ENCODE data around the gene STX8.

The STX8 gene

GRCh38 chr17:9424071-9424640, 151.5 kb downstream of the STX8 start:
- Histone ChIP-seq H3K4me1 (ENCODE audit: control insufficient read depth, insufficient read depth, low read length) (peaks cover 9% of the 10 kb centered on the region), H3K27ac (ENCODE audit: low read depth, low read length) (no peak overlapping the region), H3K27me3 (ENCODE audit: control insufficient read depth, insufficient read depth, low read length) (no peaks in the 10 kb centered on the region), H3K9ac (ENCODE audit: low read length) (no peak overlapping the region), H3K4me3 (ENCODE audit: low read depth, low read length) (no peak overlapping the region), H3K36me3 (ENCODE audit: control insufficient read depth, insufficient read depth, low read length) (no peaks in the 10 kb centered on the region), H3K9me3 (ENCODE audit: control insufficient read depth, insufficient read depth, low read depth, low read length) (no peaks in the 10 kb centered on the region)

GRCh38 chr17:9421525-9421924, 154.1 kb downstream of the STX8 start:
- Histone ChIP-seq H3K4me3 (ENCODE audit: low read depth, low read length) (no peak overlapping the region), H3K4me1 (ENCODE audit: control insufficient read depth, insufficient read depth, low read length) (peaks cover 9% of the 10 kb centered on the region), H3K9me3 (ENCODE audit: control insufficient read depth, insufficient read depth, low read depth, low read length) (peaks cover 14% of the 10 kb centered on the region), H3K36me3 (ENCODE audit: control insufficient read depth, insufficient read depth, low read length) (no peaks in the 10 kb centered on the region; the same call in 1 of the 2 replicates), H3K9ac (ENCODE audit: low read length) (no peak overlapping the region), H3K27me3 (ENCODE audit: control insufficient read depth, insufficient read depth, low read length) (no peaks in the 10 kb centered on the region), H3K27ac (ENCODE audit: low read depth, low read length) (no peak overlapping the region)

GRCh38 chr17:9419932-9420453, 155.6 kb downstream of the STX8 start:
- Histone ChIP-seq H3K9ac (ENCODE audit: low read length) (no peak overlapping the region), H3K4me3 (ENCODE audit: low read depth, low read length) (no peak overlapping the region), H3K4me1 (ENCODE audit: control insufficient read depth, insufficient read depth, low read length) (peaks cover 9% of the 10 kb centered on the region), H3K36me3 (ENCODE audit: control insufficient read depth, insufficient read depth, low read length) (no peaks in the 10 kb centered on the region; the same call in 1 of the 2 replicates), H3K27me3 (ENCODE audit: control insufficient read depth, insufficient read depth, low read length) (no peaks in the 10 kb centered on the region), H3K27ac (ENCODE audit: low read depth, low read length) (no peak overlapping the region), H3K9me3 (ENCODE audit: control insufficient read depth, insufficient read depth, low read depth, low read length) (peaks cover 14% of the 10 kb centered on the region)

- no peaks in the 10 kb centered on the region for H3K27me3 ChIP-seq (ENCODE audit: control insufficient read depth, insufficient read depth, low read length)
- H3K36me3 ChIP-seq (ENCODE audit: control insufficient read depth, insufficient read depth, low read length) = no peaks in the 10 kb centered on the region; the same call in 1 of the 2 replicates
- H3K9ac ChIP-seq (ENCODE audit: low read length) = no peak overlapping the region
- no peak overlapping the region for H3K27ac ChIP-seq (ENCODE audit: low read depth, low read length)
- H3K4me3 ChIP-seq (ENCODE audit: low read depth, low read length) = no peak overlapping the region
- H3K9me3 ChIP-seq (ENCODE audit: control insufficient read depth, insufficient read depth, low read depth, low read length) = peaks cover 14% of the 10 kb centered on the region
- H3K4me1 ChIP-seq (ENCODE audit: control insufficient read depth, insufficient read depth, low read length) = 0 out of 2 replicates have a peak, but pooled peaks cover 3% of the 10 kb centered on the region
Observed at GRCh38 chr17:9414471-9414870, 161.1 kb downstream of the STX8 start.

GRCh38 chr17:9410737-9411136, 164.9 kb downstream of the STX8 start:
- Histone ChIP-seq H3K27ac (ENCODE audit: low read depth, low read length) (no peak overlapping the region), H3K9ac (ENCODE audit: low read length) (no peak overlapping the region), H3K4me3 (ENCODE audit: low read depth, low read length) (no peak overlapping the region), H3K4me1 (ENCODE audit: control insufficient read depth, insufficient read depth, low read length) (peaks cover 8% of the 10 kb centered on the region), H3K9me3 (ENCODE audit: control insufficient read depth, insufficient read depth, low read depth, low read length) (no peaks in the 10 kb centered on the region), H3K27me3 (ENCODE audit: control insufficient read depth, insufficient read depth, low read length) (no peaks in the 10 kb centered on the region), H3K36me3 (ENCODE audit: control insufficient read depth, insufficient read depth, low read length) (no peaks in the 10 kb centered on the region)

GRCh38 chr17:9410301-9410700, 165.3 kb downstream of the STX8 start:
- no peak overlapping the region for H3K9ac ChIP-seq (ENCODE audit: low read length)
- H3K36me3 ChIP-seq (ENCODE audit: control insufficient read depth, insufficient read depth, low read length) = no peaks in the 10 kb centered on the region

GRCh38 chr17:9409878-9410277, 165.7 kb downstream of the STX8 start:
- Histone ChIP-seq H3K27ac (ENCODE audit: low read depth, low read length) (no peak overlapping the region), H3K4me3 (ENCODE audit: low read depth, low read length) (no peak overlapping the region), H3K4me1 (ENCODE audit: control insufficient read depth, insufficient read depth, low read length) (peaks cover 8% of the 10 kb centered on the region)

More at GRCh38 chr17:9410301-9410700, 165.3 kb downstream of the STX8 start:
- peaks cover 8% of the 10 kb centered on the region for H3K4me1 ChIP-seq (ENCODE audit: control insufficient read depth, insufficient read depth, low read length)
- no peak overlapping the region for H3K27ac ChIP-seq (ENCODE audit: low read depth, low read length)
- no peak overlapping the region for H3K4me3 ChIP-seq (ENCODE audit: low read depth, low read length)
- H3K27me3 ChIP-seq (ENCODE audit: control insufficient read depth, insufficient read depth, low read length) = no peaks in the 10 kb centered on the region
- H3K9me3 ChIP-seq (ENCODE audit: control insufficient read depth, insufficient read depth, low read depth, low read length) = no peaks in the 10 kb centered on the region

GRCh38 chr17:9408868-9409829, 166.5 kb downstream of the STX8 start:
- Histone ChIP-seq H3K4me1 (ENCODE audit: control insufficient read depth, insufficient read depth, low read length) (peaks cover 8% of the 10 kb centered on the region), H3K4me3 (ENCODE audit: low read depth, low read length) (no peak overlapping the region), H3K9ac (ENCODE audit: low read length) (no peak overlapping the region), H3K27ac (ENCODE audit: low read depth, low read length) (no peak overlapping the region), H3K9me3 (ENCODE audit: control insufficient read depth, insufficient read depth, low read depth, low read length) (no peaks in the 10 kb centered on the region), H3K36me3 (ENCODE audit: control insufficient read depth, insufficient read depth, low read length) (no peaks in the 10 kb centered on the region), H3K27me3 (ENCODE audit: control insufficient read depth, insufficient read depth, low read length) (no peaks in the 10 kb centered on the region)

More at GRCh38 chr17:9409878-9410277, 165.7 kb downstream of the STX8 start:
- H3K27me3 ChIP-seq (ENCODE audit: control insufficient read depth, insufficient read depth, low read length) = no peaks in the 10 kb centered on the region
- no peak overlapping the region for H3K9ac ChIP-seq (ENCODE audit: low read length)
- no peaks in the 10 kb centered on the region for H3K9me3 ChIP-seq (ENCODE audit: control insufficient read depth, insufficient read depth, low read depth, low read length)
- H3K36me3 ChIP-seq (ENCODE audit: control insufficient read depth, insufficient read depth, low read length) = no peaks in the 10 kb centered on the region

GRCh38 chr17:9408381-9408780, 167.2 kb downstream of the STX8 start:
- Histone ChIP-seq H3K9me3 (ENCODE audit: control insufficient read depth, insufficient read depth, low read depth, low read length) (no peaks in the 10 kb centered on the region), H3K36me3 (ENCODE audit: control insufficient read depth, insufficient read depth, low read length) (no peaks in the 10 kb centered on the region), H3K4me3 (ENCODE audit: low read depth, low read length) (no peak overlapping the region), H3K9ac (ENCODE audit: low read length) (no peak overlapping the region), H3K27ac (ENCODE audit: low read depth, low read length) (no peak overlapping the region), H3K4me1 (ENCODE audit: control insufficient read depth, insufficient read depth, low read length) (peaks cover 8% of the 10 kb centered on the region), H3K27me3 (ENCODE audit: control insufficient read depth, insufficient read depth, low read length) (no peaks in the 10 kb centered on the region)

- H3K27ac ChIP-seq (ENCODE audit: low read depth, low read length) = no peak overlapping the region
- no peak overlapping the region for H3K4me3 ChIP-seq (ENCODE audit: low read depth, low read length)
- peaks cover 13% of the 10 kb centered on the region for H3K4me1 ChIP-seq (ENCODE audit: control insufficient read depth, insufficient read depth, low read length)
- H3K36me3 ChIP-seq (ENCODE audit: control insufficient read depth, insufficient read depth, low read length) = no peaks in the 10 kb centered on the region
- no peaks in the 10 kb centered on the region for H3K27me3 ChIP-seq (ENCODE audit: control insufficient read depth, insufficient read depth, low read length)
- H3K9ac ChIP-seq (ENCODE audit: low read length) = no peak overlapping the region
- no peaks in the 10 kb centered on the region for H3K9me3 ChIP-seq (ENCODE audit: control insufficient read depth, insufficient read depth, low read depth, low read length)
Observed at GRCh38 chr17:9406046-9406606, 169.5 kb downstream of the STX8 start.

- H3K36me3 ChIP-seq (ENCODE audit: control insufficient read depth, insufficient read depth, low read length) = no peaks in the 10 kb centered on the region
- no peak overlapping the region for H3K27ac ChIP-seq (ENCODE audit: low read depth, low read length)
- no peaks in the 10 kb centered on the region for H3K27me3 ChIP-seq (ENCODE audit: control insufficient read depth, insufficient read depth, low read length)
- H3K4me1 ChIP-seq (ENCODE audit: control insufficient read depth, insufficient read depth, low read length) = peaks cover 5% of the 10 kb centered on the region; the same call in 1 of the 2 replicates
- no peaks in the 10 kb centered on the region for H3K9me3 ChIP-seq (ENCODE audit: control insufficient read depth, insufficient read depth, low read depth, low read length)
- H3K9ac ChIP-seq (ENCODE audit: low read length) = no peak overlapping the region
- no peak overlapping the region for H3K4me3 ChIP-seq (ENCODE audit: low read depth, low read length)
Observed at GRCh38 chr17:9403257-9403656, 172.4 kb downstream of the STX8 start.

Data from HUES6 (cell line).